Astrocyte (in vitro differentiated cells and primary cell): Measurements from ENCODE around the gene LIN7C.

Experiments
- EZH2 ChIP-seq: IDR thresholded peaks from 2 replicates; pipeline ENCODE4 v1.6.1; 2012; ENCODE audit warnings: mild to moderate bottlenecking, low read length, inconsistent platforms; ENCODE audit not compliant: insufficient read depth
- TF ChIP-seq, protein P1 (sequence below): IDR thresholded peaks from 2 replicates; pipeline ENCODE4 v1.5.1; 2011; ENCODE audit warnings: low read depth, mild to moderate bottlenecking, inconsistent platforms, low read length, moderate library complexity; ENCODE audit not compliant: insufficient read depth

- TF ChIP-seq, protein P1, sequence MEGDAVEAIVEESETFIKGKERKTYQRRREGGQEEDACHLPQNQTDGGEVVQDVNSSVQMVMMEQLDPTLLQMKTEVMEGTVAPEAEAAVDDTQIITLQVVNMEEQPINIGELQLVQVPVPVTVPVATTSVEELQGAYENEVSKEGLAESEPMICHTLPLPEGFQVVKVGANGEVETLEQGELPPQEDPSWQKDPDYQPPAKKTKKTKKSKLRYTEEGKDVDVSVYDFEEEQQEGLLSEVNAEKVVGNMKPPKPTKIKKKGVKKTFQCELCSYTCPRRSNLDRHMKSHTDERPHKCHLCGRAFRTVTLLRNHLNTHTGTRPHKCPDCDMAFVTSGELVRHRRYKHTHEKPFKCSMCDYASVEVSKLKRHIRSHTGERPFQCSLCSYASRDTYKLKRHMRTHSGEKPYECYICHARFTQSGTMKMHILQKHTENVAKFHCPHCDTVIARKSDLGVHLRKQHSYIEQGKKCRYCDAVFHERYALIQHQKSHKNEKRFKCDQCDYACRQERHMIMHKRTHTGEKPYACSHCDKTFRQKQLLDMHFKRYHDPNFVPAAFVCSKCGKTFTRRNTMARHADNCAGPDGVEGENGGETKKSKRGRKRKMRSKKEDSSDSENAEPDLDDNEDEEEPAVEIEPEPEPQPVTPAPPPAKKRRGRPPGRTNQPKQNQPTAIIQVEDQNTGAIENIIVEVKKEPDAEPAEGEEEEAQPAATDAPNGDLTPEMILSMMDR: no peak
- no peak for TF ChIP-seq EZH2
Measured at GRCh38 chr11:27477831-27478230, 28.7 kb downstream of the LIN7C start.
